Esophagus squamous epithelium (tissue), 5 donors: ENCODE measurements around the gene ABHD10. TPM values are rescaled to one million over a fixed set of nuclear protein-coding genes. Genes with fewer than 3 reads are reported as not detected.

Experiments used
- DNase-seq: peaks from one replicate; lab custom pipeline; 2025; lab: John Stamatoyannopoulos, UW
- H3K27ac ChIP-seq, 4 donors: fragments of 200-600 bp; sonication (generic); one replicate each; pipeline ENCODE4 v1.5.1; 2016 to 2019; ENCODE audit warnings: mild to moderate bottlenecking in 1 of 4
- H3K27me3 ChIP-seq, 4 donors: fragments of 200-600 bp; sonication (generic); 1 replicate in 3 of 4; 2 replicates in 1 of 4; pipeline versions ENCODE4 v1.5.1 to v1.6.0; 2017 to 2021; ENCODE audit warnings: antibody characterized with exemption in 1 of 4
- H3K36me3 ChIP-seq, 3 donors: fragments of 200-600 bp; sonication (generic); one replicate each; pipeline ENCODE4 v1.5.1; 2016 to 2019
- H3K4me1 ChIP-seq, 3 donors: fragments of 200-600 bp; sonication (generic); one replicate each; pipeline ENCODE4 v1.5.1; 2017 to 2019
- H3K4me3 ChIP-seq, 4 donors: fragments of 200-600 bp; sonication (generic); 1 replicate in 3 of 4; 2 replicates in 1 of 4; pipeline ENCODE4 v1.5.1; 2016 to 2019; ENCODE audit warnings: mild to moderate bottlenecking in 2 of 4, moderate library complexity in 1 of 4
- H3K9me3 ChIP-seq, 3 donors: fragments of 200-600 bp; sonication (generic); one replicate each; pipeline ENCODE4 v1.5.1; 2016 to 2019
- POLR2A ChIP-seq, 4 donors: fragments of 450-650 bp; IDR thresholded peaks; one replicate each; pipeline ENCODE4 v1.6.1; 2017; ENCODE audit warnings: antibody characterized with exemption in 4 of 4, mild to moderate bottlenecking in 4 of 4, moderate library complexity in 3 of 4
- WGBS, 2 donors: methylation state at CpG; one replicate each; pipeline ENCODE4 v1.1.5; 2018; 5-methylcytosine and 5-hydroxymethylcytosine counted together
- intact Hi-C: fragments of 100-400 bp; cut with DNase I; formaldehyde crosslinking; loops from one replicate; pipeline ENCODE4 v1.15.0; 2022
- total RNA-seq, 4 donors: library from RNA; depleted of rRNA; stranded (reverse); fragments of >200 nt; gene quantifications; one replicate each; pipeline ENCODE4 v1.1.0, GENCODE V29; 2016
- TF ChIP-seq, protein P1 (sequence below), 6 experiments: fragments of 450-650 bp in 4 of 6; fragments of 200-600 bp in 2 of 6; sonication (generic) in 2 of 6; IDR thresholded peaks; one replicate each; pipeline ENCODE4 v1.5.1; 2016 to 2019; ENCODE audit warnings: antibody characterized with exemption in 6 of 6, mild to moderate bottlenecking in 4 of 6, moderate library complexity in 4 of 6
- donor health status: DM: yes; HTN: yes; CAD: no.

The ABHD10 gene
- total RNA-seq, 4 donors from 2014 or later: 10.2 to 22.5 (median 13.1) TPM

DNA sequence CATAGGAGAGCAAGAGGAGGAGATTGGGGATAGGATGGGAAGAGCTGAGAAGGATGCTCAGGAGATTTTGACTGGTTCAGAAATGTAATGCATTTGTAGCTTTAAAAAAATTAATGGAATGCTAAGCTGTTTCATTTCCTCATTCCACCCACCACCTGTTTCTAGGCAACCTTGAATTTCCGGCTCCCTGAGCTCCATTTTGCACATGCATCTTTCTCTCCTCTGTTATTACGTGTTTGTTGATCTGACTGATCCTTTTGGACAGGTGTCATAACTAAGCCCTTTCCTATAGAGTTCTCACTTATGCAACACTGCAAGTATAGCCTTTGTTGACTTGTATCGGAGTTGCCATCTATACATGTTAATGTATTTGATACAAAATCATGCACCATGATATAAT lies 60.0 kb downstream of the ABHD10 start:
- intact Hi-C loops: no loop called here
- Histone ChIP-seq H3K4me3 (no peak overlapping the region), H3K27ac (no peak overlapping the region), H3K36me3 (no peaks in the 10 kb centered on the region), H3K27me3 (no peaks in the 10 kb centered on the region), H3K4me1 (peaks cover 0 to 5% (median 0%) of the 10 kb centered on the region in 3 donors), H3K9me3 (no peaks in the 10 kb centered on the region)
- WGBS, 2 donors: 35% methylated on average over 3 of the region's 3 CpGs
- no peak for DNase-seq
- no peak for TF ChIP-seq POLR2A (IDR thresholded peaks at IDR 0.05)
- TF ChIP-seq, protein P1, sequence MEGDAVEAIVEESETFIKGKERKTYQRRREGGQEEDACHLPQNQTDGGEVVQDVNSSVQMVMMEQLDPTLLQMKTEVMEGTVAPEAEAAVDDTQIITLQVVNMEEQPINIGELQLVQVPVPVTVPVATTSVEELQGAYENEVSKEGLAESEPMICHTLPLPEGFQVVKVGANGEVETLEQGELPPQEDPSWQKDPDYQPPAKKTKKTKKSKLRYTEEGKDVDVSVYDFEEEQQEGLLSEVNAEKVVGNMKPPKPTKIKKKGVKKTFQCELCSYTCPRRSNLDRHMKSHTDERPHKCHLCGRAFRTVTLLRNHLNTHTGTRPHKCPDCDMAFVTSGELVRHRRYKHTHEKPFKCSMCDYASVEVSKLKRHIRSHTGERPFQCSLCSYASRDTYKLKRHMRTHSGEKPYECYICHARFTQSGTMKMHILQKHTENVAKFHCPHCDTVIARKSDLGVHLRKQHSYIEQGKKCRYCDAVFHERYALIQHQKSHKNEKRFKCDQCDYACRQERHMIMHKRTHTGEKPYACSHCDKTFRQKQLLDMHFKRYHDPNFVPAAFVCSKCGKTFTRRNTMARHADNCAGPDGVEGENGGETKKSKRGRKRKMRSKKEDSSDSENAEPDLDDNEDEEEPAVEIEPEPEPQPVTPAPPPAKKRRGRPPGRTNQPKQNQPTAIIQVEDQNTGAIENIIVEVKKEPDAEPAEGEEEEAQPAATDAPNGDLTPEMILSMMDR (IDR thresholded peaks at IDR 0.05): no peak

DNA sequence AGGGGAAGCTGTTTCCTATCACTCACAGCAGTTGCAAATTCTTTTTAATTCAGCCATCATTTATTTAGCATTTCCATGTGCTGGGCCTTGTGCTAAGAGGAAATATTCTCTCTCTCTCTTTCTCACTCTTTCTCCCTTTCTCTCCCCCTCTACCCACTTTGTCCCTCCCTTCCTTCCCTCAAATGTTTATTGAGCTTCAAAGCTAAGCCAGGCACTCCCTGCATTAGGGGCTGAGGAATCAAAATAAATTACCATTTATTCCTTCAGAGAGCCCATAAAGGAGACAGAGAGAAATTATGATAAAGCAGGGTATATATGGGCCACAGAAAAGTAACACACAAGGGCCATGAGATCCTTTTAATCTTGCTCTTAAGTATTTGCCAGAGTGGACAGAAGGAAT lies 62.5 kb downstream of the ABHD10 start:
- Histone ChIP-seq H3K4me3 (no peak overlapping the region), H3K9me3 (no peaks in the 10 kb centered on the region), H3K27me3 (no peaks in the 10 kb centered on the region), H3K27ac (no peak overlapping the region), H3K36me3 (no peaks in the 10 kb centered on the region), H3K4me1 (peaks cover 0 to 6% (median 0%) of the 10 kb centered on the region in 3 donors)
- intact Hi-C loops: no loop called here
- TF ChIP-seq POLR2A (IDR thresholded peaks at IDR 0.05): no peak
- TF ChIP-seq, protein P1 (IDR thresholded peaks at IDR 0.05): no peak
- no peak for DNase-seq

DNA sequence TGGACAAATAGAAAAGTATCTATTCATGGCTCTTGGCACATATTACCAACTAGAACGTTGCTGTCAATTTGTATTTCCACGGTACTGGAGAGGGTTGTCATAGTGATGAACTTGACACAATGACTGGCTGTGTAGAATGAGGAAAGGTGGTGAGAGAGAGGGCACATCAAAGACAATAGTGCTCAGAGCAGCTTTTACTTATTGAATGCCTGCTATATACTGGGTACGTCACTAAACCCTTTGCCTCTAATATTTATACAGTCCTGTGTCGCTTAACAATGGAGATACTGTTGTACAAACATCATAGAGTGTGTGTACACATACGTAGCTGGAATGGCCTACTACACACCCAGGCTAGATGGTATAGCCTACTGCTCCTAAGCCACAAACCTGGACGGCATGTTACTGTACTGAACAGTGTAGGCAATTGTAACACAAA lies 64.0 kb downstream of the ABHD10 start:
- TF ChIP-seq POLR2A (IDR thresholded peaks at IDR 0.05): no peak
- TF ChIP-seq, protein P1 (IDR thresholded peaks at IDR 0.05): no peak
- 57 to 60% methylated on average over 6 of the region's 6 CpGs for WGBS, 2 donors
- Histone ChIP-seq H3K4me1 (peaks cover 0 to 6% (median 0%) of the 10 kb centered on the region in 3 donors), H3K4me3 (no peak overlapping the region), H3K36me3 (no peaks in the 10 kb centered on the region), H3K9me3 (no peaks in the 10 kb centered on the region), H3K27ac (no peak overlapping the region), H3K27me3 (no peaks in the 10 kb centered on the region)
- intact Hi-C loops: no loop called here
- no peak for DNase-seq

Other genes starting within 250 kb of the ABHD10 start
- 10 to 100 TPM in 3 of 4 donors, 1 to 10 TPM in 1; 5.6 to 37.8 (median 19.2) TPM for gene PHLDB2, start 119.8 kb upstream of the ABHD10 start, total RNA-seq
- gene TAGLN3, start 19.9 kb downstream of the ABHD10 start, total RNA-seq: not detected
- not detected for gene TMPRSS7, start 55.7 kb downstream of the ABHD10 start, total RNA-seq
- gene C3orf52, start 107.4 kb downstream of the ABHD10 start, total RNA-seq: 10 to 100 TPM in 1 of 4 donors, 1 to 10 TPM in 3; 5.7 to 12.7 (median 9.5) TPM
- gene GCSAM, start 154.2 kb downstream of the ABHD10 start, total RNA-seq: 1 to 10 TPM in 2 of 4 donors, under 1 TPM in 2; 0.26 to 3.0 (median 0.85) TPM